Activated naive CD8-positive, alpha-beta T cell treated with anti-CD3 and anti-CD28 coated beads, Interleukin-2, amount 10 ng/mL, durations not matched to agents 7 days and 5 days (primary cell): ENCODE data around the gene TESK2. TPM values are rescaled to one million over a fixed set of nuclear protein-coding genes. Genes with fewer than 3 reads are reported as not detected.
A peak's percentile ranks its signal among the peaks of the same experiment; 100 is the strongest.

ENCODE experiments used
- ATAC-seq: fragments of 150-1000 bp; cut with Tn5 transposase; one replicate; pipeline ENCODE4 v1.10.0; 2021; ENCODE audit warnings: low read depth, moderate library complexity
- POLR2A ChIA-PET: fragments of 350-600 bp; sonication (Branson Sonifier 250); formaldehyde crosslinking; loops from one replicate; lab custom pipeline; 2021; ENCODE audit warnings: antibody characterized with exemption; lab: Charles Lee
- DNase-seq: peaks from one replicate; pipeline ENCODE4 v3.0.0; 2021
- H3K27ac Mint-ChIP-seq: one replicate; pipeline ENCODE4 v1.8.0; 2022; ENCODE audit warnings: mild to moderate bottlenecking, mixed read lengths
- H3K27me3 Mint-ChIP-seq: one replicate; pipeline ENCODE4 v1.8.0; 2022; ENCODE audit warnings: mild to moderate bottlenecking, moderate library complexity, mixed read lengths
- H3K36me3 Mint-ChIP-seq: one replicate; pipeline ENCODE4 v1.8.0; 2021; ENCODE audit warnings: mild to moderate bottlenecking, mixed read lengths
- H3K4me1 Mint-ChIP-seq: one replicate; pipeline ENCODE4 v1.8.0; 2021; ENCODE audit warnings: mixed read lengths
- H3K4me3 Mint-ChIP-seq: one replicate; pipeline ENCODE4 v1.8.0; 2022; ENCODE audit warnings: mild to moderate bottlenecking, moderate library complexity, mixed read lengths
- H3K9me3 Mint-ChIP-seq: one replicate; pipeline ENCODE4 v1.8.0; 2021; ENCODE audit warnings: mixed read lengths
- total RNA-seq, 2 experiments: library from RNA; stranded (reverse); gene quantifications; one replicate each; pipeline ENCODE4 v1.2.3, GENCODE V29; 2021

TESK2 gene
- total RNA-seq, 2 experiments from 2014 or later, result 5.8 to 6.5 TPM

DNA sequence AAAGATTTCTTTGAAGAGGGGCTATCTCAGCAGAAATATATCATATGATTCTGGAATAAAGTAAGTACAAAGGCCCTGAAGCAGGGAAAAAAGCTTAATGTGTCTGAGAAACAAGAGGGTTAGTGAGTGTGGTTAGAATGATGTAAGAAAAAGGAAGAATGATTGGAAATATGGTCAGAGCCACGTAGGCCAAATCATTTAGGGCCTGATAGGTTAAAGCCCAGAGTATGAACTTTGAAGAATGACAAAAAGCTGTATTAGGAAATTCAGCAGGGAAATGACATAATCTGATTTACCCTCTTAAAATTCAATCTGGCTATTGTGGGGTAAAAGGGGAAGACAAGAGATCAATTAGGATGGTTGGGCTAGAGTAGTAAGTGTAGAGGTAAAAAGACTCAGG, 81.7 kb downstream of the TESK2 start:
- Mint-ChIP-seq H3K4me1 (peaks cover 6% of the 10 kb centered on the region), H3K27ac (no peak overlapping the region), H3K36me3 (no peaks in the 10 kb centered on the region), H3K27me3 (no peaks in the 10 kb centered on the region), H3K4me3 (no peak overlapping the region), H3K9me3 (no peaks in the 10 kb centered on the region)
- ATAC-seq (no peak), DNase-seq (no peak)
- POLR2A ChIA-PET, result no interaction called here

DNA sequence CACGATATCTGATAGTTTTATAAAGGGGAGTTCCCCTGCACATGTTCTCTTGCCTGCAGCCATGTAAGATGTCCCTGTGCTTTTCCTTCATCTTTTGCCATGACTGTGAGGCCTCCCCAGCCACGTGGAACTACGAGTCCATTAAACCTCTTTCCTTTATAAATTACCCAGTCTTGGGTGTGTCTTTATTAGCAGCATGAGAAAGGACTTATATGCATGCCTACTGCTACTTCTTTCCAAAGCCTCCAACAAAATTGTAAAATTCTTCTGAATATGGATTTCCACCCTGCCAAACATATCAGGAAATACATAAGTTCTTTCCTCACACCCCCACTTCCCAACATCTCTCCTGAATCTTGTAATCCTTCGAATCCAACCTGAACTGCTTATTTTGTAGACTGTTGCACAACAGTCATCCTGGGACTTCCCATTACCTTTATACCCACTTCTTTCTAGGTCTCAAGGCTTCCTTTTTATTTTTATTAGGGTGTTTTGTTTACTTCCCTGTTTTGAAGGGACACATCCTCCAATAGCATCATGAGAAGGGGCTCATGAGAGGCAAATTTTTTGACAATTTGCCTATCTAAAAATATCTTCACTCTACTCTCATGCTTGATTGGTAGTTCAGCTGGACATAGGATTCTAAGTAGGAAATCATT, 83.2 kb downstream of the TESK2 start:
- H3K9me3 Mint-ChIP-seq, result no peaks in the 10 kb centered on the region
- H3K27ac Mint-ChIP-seq, result no peak overlapping the region
- no peak for ATAC-seq
- POLR2A ChIA-PET, result no interaction called here
- DNase-seq, result no peak
- no peaks in the 10 kb centered on the region for H3K36me3 Mint-ChIP-seq
- peaks cover 6% of the 10 kb centered on the region for H3K4me1 Mint-ChIP-seq
- no peak overlapping the region for H3K4me3 Mint-ChIP-seq
- peaks cover 2% of the 10 kb centered on the region for H3K27me3 Mint-ChIP-seq

DNA sequence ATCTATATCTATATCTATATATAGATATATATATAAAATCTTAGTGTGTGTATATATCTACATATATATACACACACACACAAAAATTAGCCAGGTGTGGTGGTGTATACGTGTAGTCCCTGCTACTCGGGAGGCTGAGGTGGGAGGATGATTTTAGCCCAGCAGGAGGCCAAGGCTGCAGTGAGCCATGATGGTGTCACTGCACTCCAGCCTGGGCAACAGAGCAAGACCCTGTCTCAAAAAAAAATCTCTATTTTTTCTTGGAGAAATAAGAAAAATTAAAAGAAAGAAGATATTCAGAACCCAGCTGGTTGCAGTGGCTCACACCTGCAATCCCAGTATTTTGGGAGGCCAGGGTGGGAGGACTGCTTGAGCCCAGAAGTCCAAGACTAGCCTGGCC, 85.3 kb downstream of the TESK2 start:
- Mint-ChIP-seq H3K4me1 (peaks cover 6% of the 10 kb centered on the region), H3K9me3 (no peaks in the 10 kb centered on the region), H3K27me3 (peaks cover 2% of the 10 kb centered on the region), H3K4me3 (no peak overlapping the region), H3K27ac (no peak overlapping the region), H3K36me3 (no peaks in the 10 kb centered on the region)
- POLR2A ChIA-PET, result no interaction called here
- DNase-seq (no peak), ATAC-seq (no peak)

DNA sequence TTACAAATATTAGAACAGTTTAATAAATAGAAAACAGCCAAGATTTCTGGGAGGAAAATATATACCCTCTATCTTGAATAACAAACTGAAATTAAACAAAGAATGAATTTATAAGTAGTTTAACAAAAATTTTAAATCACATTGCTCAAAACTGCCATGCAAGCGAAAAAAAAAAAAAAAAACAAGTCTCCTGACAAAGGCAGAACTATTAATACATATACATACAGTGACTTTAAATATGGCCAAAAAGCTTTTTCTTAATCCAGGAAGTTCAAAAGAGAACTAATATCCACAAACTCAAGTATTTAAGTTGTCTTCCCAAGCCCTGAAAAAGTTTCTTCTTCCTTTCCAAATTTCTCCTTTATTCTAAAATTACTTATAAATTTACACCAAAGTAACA, 87.2 kb downstream of the TESK2 start:
- peaks cover 2% of the 10 kb centered on the region for H3K27me3 Mint-ChIP-seq
- H3K4me1 Mint-ChIP-seq, result no peaks in the 10 kb centered on the region
- no peaks in the 10 kb centered on the region for H3K9me3 Mint-ChIP-seq
- no peak overlapping the region for H3K27ac Mint-ChIP-seq
- DNase-seq, result no peak
- H3K4me3 Mint-ChIP-seq, result no peak overlapping the region
- POLR2A ChIA-PET, result no interaction called here
- ATAC-seq, result no peak
- no peaks in the 10 kb centered on the region for H3K36me3 Mint-ChIP-seq

DNA sequence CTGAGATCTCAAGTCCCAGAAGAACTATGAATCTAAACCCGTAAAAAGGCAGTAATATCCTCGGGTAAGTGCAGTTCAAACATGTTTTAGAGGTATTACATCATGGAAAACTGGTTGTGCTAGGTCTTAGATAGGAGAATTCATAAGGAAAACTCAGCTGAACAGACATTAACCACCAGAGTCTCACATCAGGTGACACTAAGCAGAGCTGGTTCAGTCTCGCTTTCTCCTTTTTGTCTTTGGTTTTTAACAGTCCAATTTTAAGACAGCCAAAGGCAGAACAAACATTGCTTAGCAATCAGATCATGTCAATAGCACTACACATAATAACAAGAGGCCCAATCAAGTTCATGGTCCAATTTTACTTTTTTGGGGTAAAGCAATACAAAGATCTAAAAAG, 87.7 kb downstream of the TESK2 start:
- no peak for DNase-seq
- POLR2A ChIA-PET, result no interaction called here
- Mint-ChIP-seq H3K27me3 (peaks cover 2% of the 10 kb centered on the region), H3K36me3 (no peaks in the 10 kb centered on the region), H3K9me3 (no peaks in the 10 kb centered on the region), H3K27ac (no peak overlapping the region), H3K4me1 (no peaks in the 10 kb centered on the region), H3K4me3 (no peak overlapping the region)
- ATAC-seq, result no peak

DNA sequence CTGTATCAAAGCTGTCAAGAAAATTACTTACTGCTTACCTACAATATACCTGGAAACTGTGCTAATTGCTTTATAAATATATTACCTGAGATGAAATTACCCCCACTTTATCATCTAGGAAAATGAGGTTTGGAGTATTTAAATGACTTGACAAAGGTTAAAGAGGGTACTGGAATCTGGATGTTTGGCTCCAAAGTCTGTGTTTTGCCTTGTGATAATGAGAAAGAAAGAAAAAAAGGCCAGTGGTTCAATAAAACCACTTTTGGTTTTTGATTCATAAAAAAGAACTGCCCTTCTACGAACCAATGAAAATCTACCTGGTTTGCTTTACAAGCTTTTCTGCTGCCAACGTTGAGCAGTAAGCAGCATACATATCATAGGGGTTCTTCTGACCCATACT, 89.4 kb downstream of the TESK2 start:
- no peaks in the 10 kb centered on the region for H3K4me1 Mint-ChIP-seq
- H3K9me3 Mint-ChIP-seq, result no peaks in the 10 kb centered on the region
- POLR2A ChIA-PET, result no interaction called here
- H3K36me3 Mint-ChIP-seq, result no peaks in the 10 kb centered on the region
- no peak for DNase-seq
- peaks cover 2% of the 10 kb centered on the region for H3K27me3 Mint-ChIP-seq
- no peak overlapping the region for H3K4me3 Mint-ChIP-seq
- ATAC-seq, result no peak
- no peak overlapping the region for H3K27ac Mint-ChIP-seq

DNA sequence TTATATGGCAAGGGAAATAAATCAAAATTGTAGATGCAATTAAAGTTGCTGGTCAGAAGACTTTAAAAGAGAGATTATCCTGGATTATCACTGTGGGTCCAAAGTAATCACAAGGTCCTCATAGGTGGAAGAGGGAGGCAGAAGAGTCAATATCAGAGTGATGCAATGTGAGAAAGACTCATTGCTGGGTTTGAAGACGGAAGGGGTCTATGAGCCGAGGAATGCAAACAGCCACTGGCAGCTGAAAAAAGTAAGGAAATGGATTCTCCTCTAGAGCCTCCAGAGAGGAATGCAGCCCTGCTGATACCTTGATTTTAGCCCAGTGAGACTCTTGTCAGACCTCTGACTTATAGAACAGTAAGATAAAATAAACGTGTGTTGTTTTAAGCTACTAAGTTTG, 90.9 kb downstream of the TESK2 start:
- ATAC-seq (no peak), DNase-seq (no peak)
- Mint-ChIP-seq H3K4me1 (peaks cover 1% of the 10 kb centered on the region), H3K9me3 (no peaks in the 10 kb centered on the region), H3K27me3 (peaks cover 2% of the 10 kb centered on the region), H3K4me3 (no peak overlapping the region), H3K36me3 (no peaks in the 10 kb centered on the region), H3K27ac (no peak overlapping the region)
- POLR2A ChIA-PET, result interaction anchor here (0.7 kb wide), 1 partner anchor 39 kb away, joined by 3 read pairs; no protein-coding TSS in a partner anchor

DNA sequence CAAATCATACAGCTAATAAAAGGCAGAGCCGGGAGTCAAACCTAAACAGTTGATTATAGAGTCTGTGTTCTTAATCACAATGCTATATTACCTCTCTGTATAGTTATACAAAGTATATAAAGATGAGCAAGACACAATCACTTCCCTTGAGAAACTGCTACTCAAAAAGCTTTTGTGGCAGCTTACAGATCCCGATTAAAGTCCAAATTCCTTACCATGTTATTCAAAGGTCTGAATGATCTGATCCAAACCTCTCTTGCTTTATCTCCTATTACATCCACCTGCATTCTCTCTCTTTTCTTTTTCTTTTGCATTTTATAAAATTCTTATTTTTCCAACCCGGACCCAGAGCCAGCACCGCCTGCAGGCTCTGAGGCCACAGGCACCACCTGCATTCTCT, 93.7 kb downstream of the TESK2 start:
- Mint-ChIP-seq H3K27ac (no peak overlapping the region), H3K27me3 (no peaks in the 10 kb centered on the region)

DNA sequence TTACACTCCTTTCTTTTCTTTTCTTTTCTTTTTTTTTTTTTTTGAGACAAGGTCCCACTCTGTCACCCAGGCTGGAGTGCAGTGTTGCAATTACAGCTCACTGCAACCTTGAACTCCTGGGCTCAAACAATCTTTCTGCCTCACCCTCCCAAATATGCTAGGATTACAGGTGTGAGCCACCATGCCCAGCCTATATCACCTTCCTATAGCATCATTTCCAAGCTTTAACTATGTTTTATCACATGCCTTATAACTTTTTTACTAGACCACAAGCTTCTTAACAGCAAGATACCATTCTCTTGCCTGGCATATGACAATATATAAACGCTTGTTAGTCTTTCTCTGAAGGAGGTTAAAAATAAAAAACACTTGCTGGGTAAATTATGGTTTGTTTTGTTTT, 95.4 kb downstream of the TESK2 start:
- H3K27me3 Mint-ChIP-seq, result no peaks in the 10 kb centered on the region
- no peaks in the 10 kb centered on the region for H3K9me3 Mint-ChIP-seq
- ATAC-seq (no peak), DNase-seq (no peak)
- no peaks in the 10 kb centered on the region for H3K36me3 Mint-ChIP-seq
- H3K4me3 Mint-ChIP-seq, result no peak overlapping the region
- POLR2A ChIA-PET, result no interaction called here
- peaks cover 10% of the 10 kb centered on the region for H3K4me1 Mint-ChIP-seq
- H3K27ac Mint-ChIP-seq, result no peak overlapping the region

More for the DNA sequence above, 93.7 kb downstream of the TESK2 start:
- POLR2A ChIA-PET, result no interaction called here
- Mint-ChIP-seq H3K4me3 (no peak overlapping the region), H3K4me1 (peaks cover 10% of the 10 kb centered on the region), H3K9me3 (no peaks in the 10 kb centered on the region), H3K36me3 (no peaks in the 10 kb centered on the region)
- DNase-seq, result no peak
- no peak for ATAC-seq

DNA sequence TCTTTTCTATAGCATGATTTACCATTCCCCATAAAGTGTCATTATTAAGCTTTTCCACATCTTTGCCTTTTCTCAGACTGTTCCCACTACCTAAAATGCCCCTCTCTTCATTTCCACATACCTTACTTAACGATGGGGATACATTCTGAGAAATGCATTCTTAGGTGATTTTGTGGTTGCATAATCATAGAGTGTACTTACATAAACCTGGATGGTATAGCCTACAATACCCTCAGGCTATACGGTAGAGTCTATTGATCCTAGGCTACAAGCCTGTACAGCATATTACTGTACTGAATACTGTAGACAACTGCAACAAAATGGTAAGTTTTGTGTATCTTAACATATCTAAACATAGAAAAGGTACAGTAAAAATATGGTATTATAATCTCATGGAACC, 95.9 kb downstream of the TESK2 start:
- DNase-seq, result no peak
- POLR2A ChIA-PET, result no interaction called here
- ATAC-seq, result no peak
- no peaks in the 10 kb centered on the region for H3K36me3 Mint-ChIP-seq
- peaks cover 10% of the 10 kb centered on the region for H3K4me1 Mint-ChIP-seq
- H3K9me3 Mint-ChIP-seq, result no peaks in the 10 kb centered on the region
- no peak overlapping the region for H3K4me3 Mint-ChIP-seq
- H3K27ac Mint-ChIP-seq, result no peak overlapping the region
- H3K27me3 Mint-ChIP-seq, result no peaks in the 10 kb centered on the region

DNA sequence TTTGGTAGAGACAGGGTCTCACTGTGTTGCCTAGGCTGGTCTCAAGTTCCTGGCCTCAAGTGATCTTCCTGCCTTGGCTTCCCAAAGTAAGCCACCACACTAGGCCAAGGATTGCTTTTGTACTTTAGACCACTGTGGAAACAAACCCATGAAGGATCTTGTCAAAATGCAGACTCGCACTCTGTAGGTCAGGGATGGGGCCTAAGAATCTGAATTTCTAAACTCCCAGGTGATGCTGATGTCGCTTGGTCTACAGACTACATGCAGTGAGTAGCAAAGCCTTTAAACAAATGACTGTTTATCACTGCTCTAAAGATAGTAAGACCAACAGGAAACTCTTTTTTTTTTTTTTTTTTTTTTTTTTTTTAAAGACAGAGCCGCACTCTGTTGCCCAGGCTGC, 96.6 kb downstream of the TESK2 start:
- ATAC-seq (peak; percentile 72), DNase-seq (no peak)
- POLR2A ChIA-PET, result interaction anchor here (0.6 kb wide), 1 partner anchor 427 kb away, joined by 4 read pairs; no protein-coding TSS in a partner anchor
- Mint-ChIP-seq H3K27ac (no peak overlapping the region), H3K4me3 (no peak overlapping the region), H3K36me3 (no peaks in the 10 kb centered on the region), H3K9me3 (no peaks in the 10 kb centered on the region), H3K4me1 (peaks cover 10% of the 10 kb centered on the region), H3K27me3 (no peaks in the 10 kb centered on the region)

DNA sequence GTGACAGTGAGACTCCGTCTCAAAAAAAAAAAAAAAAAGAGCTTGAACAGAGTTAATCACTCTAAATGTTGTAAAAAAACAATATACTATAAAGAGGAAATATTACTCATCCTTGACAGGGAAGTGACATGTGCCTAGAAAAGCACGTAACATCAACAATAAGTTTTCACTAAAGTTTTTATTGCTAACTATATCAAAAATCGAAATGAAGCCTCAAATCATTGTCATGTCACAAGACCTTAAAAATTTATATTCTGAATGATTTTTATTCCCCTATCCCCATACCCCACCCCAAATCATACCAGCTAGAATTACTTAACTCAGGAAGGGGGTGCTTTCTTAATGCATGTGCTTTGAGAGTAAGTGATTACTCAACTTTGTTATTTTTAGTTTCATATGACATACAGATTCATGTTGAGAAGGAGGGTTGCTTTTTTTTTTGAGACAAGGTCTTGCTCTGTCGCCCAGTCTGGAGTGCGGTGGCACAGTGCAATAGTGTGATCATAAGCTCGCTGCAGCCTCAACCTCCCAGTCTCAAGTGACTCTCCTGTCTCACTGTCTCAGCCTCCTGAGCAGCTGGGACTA, 97.2 kb downstream of the TESK2 start:
- no peaks in the 10 kb centered on the region for H3K9me3 Mint-ChIP-seq
- H3K27me3 Mint-ChIP-seq, result no peaks in the 10 kb centered on the region
- peaks cover 10% of the 10 kb centered on the region for H3K4me1 Mint-ChIP-seq
- H3K36me3 Mint-ChIP-seq, result no peaks in the 10 kb centered on the region
- no peak overlapping the region for H3K27ac Mint-ChIP-seq
- POLR2A ChIA-PET, result interaction anchor here (0.6 kb wide), 1 partner anchor 427 kb away, joined by 4 read pairs; no protein-coding TSS in a partner anchor
- DNase-seq (no peak), ATAC-seq (peak; percentile 22)
- no peak overlapping the region for H3K4me3 Mint-ChIP-seq

DNA sequence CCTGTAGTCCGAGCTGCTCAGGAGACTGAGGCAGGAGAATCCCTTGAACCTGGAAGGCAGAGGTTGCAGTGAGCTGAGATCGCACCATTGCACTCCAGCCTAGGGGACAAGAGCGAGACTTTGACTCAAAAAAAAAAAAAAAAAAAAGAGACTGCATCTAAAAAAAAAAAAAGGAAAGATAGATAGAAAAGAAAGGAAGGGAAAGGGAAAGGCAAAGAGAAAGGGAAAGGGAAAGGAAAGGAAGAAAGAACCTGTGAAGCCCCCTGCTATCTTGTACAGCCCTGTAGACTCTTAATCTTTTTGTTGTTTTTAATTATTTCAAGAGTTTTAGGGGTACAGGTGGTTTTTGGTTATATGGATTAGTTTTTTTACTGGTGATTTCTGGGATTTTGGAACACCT, 104.7 kb downstream of the TESK2 start:
- no peak overlapping the region for H3K27ac Mint-ChIP-seq
- H3K36me3 Mint-ChIP-seq, result no peaks in the 10 kb centered on the region
- POLR2A ChIA-PET, result no interaction called here
- ATAC-seq, result no peak
- no peak overlapping the region for H3K4me3 Mint-ChIP-seq
- H3K9me3 Mint-ChIP-seq, result no peaks in the 10 kb centered on the region
- H3K4me1 Mint-ChIP-seq, result no peaks in the 10 kb centered on the region
- no peaks in the 10 kb centered on the region for H3K27me3 Mint-ChIP-seq
- no peak for DNase-seq

DNA sequence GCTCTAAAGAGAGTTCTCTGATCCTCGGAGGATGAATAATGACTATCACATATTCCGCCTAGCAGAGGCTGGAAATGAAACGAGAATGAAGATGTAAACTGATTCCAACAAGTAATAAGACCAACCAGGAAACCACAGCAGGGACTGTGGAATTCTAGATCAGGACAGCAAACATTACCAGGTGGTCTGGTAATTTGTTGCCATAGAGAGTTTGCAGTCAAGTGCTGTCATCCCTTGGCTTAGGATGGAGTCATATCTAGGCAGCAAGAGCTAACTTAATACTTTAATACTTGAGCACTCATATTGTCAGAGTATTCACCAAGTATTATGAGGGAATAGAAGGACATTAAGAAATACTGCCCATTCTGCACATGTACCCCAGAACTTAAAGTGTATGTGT, 105.7 kb downstream of the TESK2 start:
- H3K4me3 Mint-ChIP-seq, result no peak overlapping the region
- H3K4me1 Mint-ChIP-seq, result no peaks in the 10 kb centered on the region
- POLR2A ChIA-PET, result no interaction called here
- ATAC-seq, result no peak
- DNase-seq, result no peak
- no peaks in the 10 kb centered on the region for H3K9me3 Mint-ChIP-seq
- H3K36me3 Mint-ChIP-seq, result no peaks in the 10 kb centered on the region
- no peak overlapping the region for H3K27ac Mint-ChIP-seq
- no peaks in the 10 kb centered on the region for H3K27me3 Mint-ChIP-seq
